ENCODE results near the gene INTS14. TPM values are rescaled to one million over a fixed set of nuclear protein-coding genes. Genes with fewer than 3 reads are reported as not detected.

INTS14 gene
- total and polyA plus RNA-seq, 4 donors: 12.0 to 26.4 (median 16.0) TPM

DNA sequence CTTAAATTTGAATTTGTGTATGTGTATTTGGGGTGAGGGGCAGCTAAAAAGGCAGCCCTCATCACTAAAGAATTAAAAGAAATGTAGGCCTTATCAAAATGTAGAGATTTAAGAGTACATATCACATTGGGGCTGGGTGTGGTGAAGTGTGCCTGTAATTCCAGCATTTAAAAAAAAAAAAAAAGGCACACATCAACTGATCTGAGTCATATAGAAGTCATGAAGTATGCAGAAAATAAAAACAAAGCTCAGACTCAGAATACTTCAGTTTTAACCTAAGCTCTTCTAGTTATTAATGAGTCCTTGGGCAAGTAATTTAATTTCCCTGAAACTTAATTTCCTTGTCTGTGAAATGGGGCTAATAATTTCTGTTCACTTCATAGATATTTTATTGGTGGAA lies 42.4 kb upstream of the INTS14 start:
- Histone ChIP-seq H3K4me3 (ENCODE audit: low read depth in 1 of 3, low read length in 3 of 3) (no peak overlapping the region), H3K9ac (ENCODE audit: low read depth in 1 of 2, low read length in 2 of 2) (no peak overlapping the region), H3K27ac (ENCODE audit: low read depth in 1 of 2, low read length in 2 of 2) (no peak overlapping the region), H3K36me3 (ENCODE audit: control insufficient read depth in 4 of 4, insufficient read depth in 3 of 4, low read depth in 1 of 4, low read length in 3 of 4) (peaks cover 4 to 39% (median 16%) of the 10 kb centered on the region in 4 donors), H3K9me3 (ENCODE audit: control insufficient read depth in 4 of 4, low read length in 3 of 4) (no peaks in the 10 kb centered on the region), H3K27me3 (ENCODE audit: control insufficient read depth in 4 of 4, insufficient read depth in 4 of 4, low read length in 3 of 4) (no peaks in the 10 kb centered on the region), H3K4me1 (ENCODE audit: control insufficient read depth in 4 of 4, insufficient read depth in 4 of 4, low read length in 3 of 4) (no peaks in the 10 kb centered on the region)
- no peak for TF ChIP-seq TAF1 (conservative IDR thresholded peaks at IDR 0.05)
- TF ChIP-seq GABPA (IDR thresholded peaks at IDR 0.05 in 1 of 2, conservative IDR thresholded peaks at IDR 0.05 in 1 of 2): no peak
- TF ChIP-seq, protein P1, sequence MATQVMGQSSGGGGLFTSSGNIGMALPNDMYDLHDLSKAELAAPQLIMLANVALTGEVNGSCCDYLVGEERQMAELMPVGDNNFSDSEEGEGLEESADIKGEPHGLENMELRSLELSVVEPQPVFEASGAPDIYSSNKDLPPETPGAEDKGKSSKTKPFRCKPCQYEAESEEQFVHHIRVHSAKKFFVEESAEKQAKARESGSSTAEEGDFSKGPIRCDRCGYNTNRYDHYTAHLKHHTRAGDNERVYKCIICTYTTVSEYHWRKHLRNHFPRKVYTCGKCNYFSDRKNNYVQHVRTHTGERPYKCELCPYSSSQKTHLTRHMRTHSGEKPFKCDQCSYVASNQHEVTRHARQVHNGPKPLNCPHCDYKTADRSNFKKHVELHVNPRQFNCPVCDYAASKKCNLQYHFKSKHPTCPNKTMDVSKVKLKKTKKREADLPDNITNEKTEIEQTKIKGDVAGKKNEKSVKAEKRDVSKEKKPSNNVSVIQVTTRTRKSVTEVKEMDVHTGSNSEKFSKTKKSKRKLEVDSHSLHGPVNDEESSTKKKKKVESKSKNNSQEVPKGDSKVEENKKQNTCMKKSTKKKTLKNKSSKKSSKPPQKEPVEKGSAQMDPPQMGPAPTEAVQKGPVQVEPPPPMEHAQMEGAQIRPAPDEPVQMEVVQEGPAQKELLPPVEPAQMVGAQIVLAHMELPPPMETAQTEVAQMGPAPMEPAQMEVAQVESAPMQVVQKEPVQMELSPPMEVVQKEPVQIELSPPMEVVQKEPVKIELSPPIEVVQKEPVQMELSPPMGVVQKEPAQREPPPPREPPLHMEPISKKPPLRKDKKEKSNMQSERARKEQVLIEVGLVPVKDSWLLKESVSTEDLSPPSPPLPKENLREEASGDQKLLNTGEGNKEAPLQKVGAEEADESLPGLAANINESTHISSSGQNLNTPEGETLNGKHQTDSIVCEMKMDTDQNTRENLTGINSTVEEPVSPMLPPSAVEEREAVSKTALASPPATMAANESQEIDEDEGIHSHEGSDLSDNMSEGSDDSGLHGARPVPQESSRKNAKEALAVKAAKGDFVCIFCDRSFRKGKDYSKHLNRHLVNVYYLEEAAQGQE (IDR thresholded peaks at IDR 0.05): no peak
- TF ChIP-seq RXRA (IDR thresholded peaks at IDR 0.05): no peak
- TF ChIP-seq HNF4A (conservative IDR thresholded peaks at IDR 0.05): no peak
- no peak for TF ChIP-seq FOXA2 (IDR thresholded peaks at IDR 0.05)
- no peak for TF ChIP-seq EGR1 (IDR thresholded peaks at IDR 0.05; ENCODE audit: low read depth in 2 of 2)
- no peak for TF ChIP-seq FOXA1 (IDR thresholded peaks at IDR 0.05)
- TF ChIP-seq YY1 (IDR thresholded peaks at IDR 0.05): no peak
- TF ChIP-seq, protein P2, sequence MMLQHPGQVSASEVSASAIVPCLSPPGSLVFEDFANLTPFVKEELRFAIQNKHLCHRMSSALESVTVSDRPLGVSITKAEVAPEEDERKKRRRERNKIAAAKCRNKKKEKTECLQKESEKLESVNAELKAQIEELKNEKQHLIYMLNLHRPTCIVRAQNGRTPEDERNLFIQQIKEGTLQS (IDR thresholded peaks at IDR 0.05): no peak
- TF ChIP-seq SP1 (IDR thresholded peaks at IDR 0.05): no peak
- DNase-seq (ENCODE audit: low spot score): no peak

DNA sequence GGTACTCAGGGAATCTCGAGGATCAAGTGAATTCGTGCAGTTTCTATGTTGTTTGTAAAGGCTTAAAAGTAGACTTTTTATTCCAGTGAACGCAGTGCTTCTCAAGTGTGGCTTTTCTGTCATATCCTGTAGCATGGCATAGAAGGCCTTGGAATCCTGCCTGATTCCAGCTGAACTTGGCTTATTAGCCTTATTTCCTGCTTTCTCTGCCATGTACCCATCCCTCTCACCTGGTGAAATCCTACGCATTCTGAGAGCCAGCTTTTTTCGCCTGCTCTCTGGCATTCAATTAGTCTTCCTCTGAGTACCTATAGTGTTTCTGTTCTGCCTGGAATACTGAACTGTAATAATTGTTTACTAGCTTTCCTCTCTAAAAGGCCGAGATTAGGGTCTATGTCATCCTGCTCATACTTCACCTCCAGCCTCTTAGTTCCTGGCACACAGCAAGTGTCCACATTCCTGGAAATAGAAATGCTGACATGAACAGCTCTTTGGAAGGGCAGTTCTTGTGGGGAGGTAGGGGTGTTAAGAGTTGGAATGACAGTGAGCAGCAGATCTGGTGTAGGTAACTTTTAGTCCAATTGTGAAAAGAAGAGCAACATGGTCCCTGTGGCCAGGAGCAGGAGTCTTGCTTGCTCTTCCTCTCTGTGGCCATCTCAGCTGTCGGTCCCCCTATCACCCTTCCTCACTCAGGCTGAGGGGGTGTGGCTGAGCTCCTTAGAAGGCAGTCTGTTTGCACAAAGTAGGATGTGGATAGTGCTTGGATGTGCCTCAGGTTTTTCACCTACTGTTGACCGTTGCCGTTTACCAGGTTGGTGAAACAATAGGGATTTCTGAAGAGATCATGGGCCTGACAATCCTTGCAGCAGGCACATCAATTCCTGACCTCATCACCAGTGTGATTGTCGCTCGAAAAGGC lies 41.2 kb upstream of the INTS14 start:
- Histone ChIP-seq H3K9me3 (ENCODE audit: control insufficient read depth in 4 of 4, low read length in 3 of 4) (no peaks in the 10 kb centered on the region), H3K9ac (ENCODE audit: low read depth in 1 of 2, low read length in 2 of 2) (no peak overlapping the region), H3K36me3 (ENCODE audit: control insufficient read depth in 4 of 4, insufficient read depth in 3 of 4, low read depth in 1 of 4, low read length in 3 of 4) (peaks cover 2 to 32% (median 13%) of the 10 kb centered on the region in 4 donors), H3K4me1 (ENCODE audit: control insufficient read depth in 4 of 4, insufficient read depth in 4 of 4, low read length in 3 of 4) (no peaks in the 10 kb centered on the region), H3K4me3 (ENCODE audit: low read depth in 1 of 3, low read length in 3 of 3) (no peak overlapping the region), H3K27me3 (ENCODE audit: control insufficient read depth in 4 of 4, insufficient read depth in 4 of 4, low read length in 3 of 4) (no peaks in the 10 kb centered on the region), H3K27ac (ENCODE audit: low read depth in 1 of 2, low read length in 2 of 2) (no peak overlapping the region)
- TF ChIP-seq SP1 (IDR thresholded peaks at IDR 0.05) (no peak), TAF1 (conservative IDR thresholded peaks at IDR 0.05) (no peak)
- TF ChIP-seq, protein P3, sequence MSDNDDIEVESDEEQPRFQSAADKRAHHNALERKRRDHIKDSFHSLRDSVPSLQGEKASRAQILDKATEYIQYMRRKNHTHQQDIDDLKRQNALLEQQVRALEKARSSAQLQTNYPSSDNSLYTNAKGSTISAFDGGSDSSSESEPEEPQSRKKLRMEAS (IDR thresholded peaks at IDR 0.05): no peak
- TF ChIP-seq, protein P1 (IDR thresholded peaks at IDR 0.05): no peak
- TF ChIP-seq, protein P2 (IDR thresholded peaks at IDR 0.05): no peak
- DNase-seq (ENCODE audit: low spot score): no peak
- WGBS: 83% methylated on average over 11 of the region's 11 CpGs

Measured in liver (tissue), 9 donors.